DOHH2 (cell line): Measurements from ENCODE around the gene ANTKMT.

Source experiments
- EZH2phosphoT487 ChIP-seq: fragments of 200-600 bp; sonication (generic); IDR thresholded peaks from 2 replicates; pipeline ENCODE4 v1.6.1; 2017; ENCODE audit warnings: borderline replicate concordance, mild to moderate bottlenecking, antibody characterized with exemption, low read length, moderate library complexity, mixed read lengths
- TF ChIP-seq, protein P1 (sequence below): fragments of 200-600 bp; sonication (generic); IDR thresholded peaks from one replicate; pipeline ENCODE4 v1.5.1; 2014; ENCODE audit warnings: antibody characterized with exemption, mild to moderate bottlenecking, low read depth, low read length; ENCODE audit not compliant: poor library complexity, severe bottlenecking

DNA sequence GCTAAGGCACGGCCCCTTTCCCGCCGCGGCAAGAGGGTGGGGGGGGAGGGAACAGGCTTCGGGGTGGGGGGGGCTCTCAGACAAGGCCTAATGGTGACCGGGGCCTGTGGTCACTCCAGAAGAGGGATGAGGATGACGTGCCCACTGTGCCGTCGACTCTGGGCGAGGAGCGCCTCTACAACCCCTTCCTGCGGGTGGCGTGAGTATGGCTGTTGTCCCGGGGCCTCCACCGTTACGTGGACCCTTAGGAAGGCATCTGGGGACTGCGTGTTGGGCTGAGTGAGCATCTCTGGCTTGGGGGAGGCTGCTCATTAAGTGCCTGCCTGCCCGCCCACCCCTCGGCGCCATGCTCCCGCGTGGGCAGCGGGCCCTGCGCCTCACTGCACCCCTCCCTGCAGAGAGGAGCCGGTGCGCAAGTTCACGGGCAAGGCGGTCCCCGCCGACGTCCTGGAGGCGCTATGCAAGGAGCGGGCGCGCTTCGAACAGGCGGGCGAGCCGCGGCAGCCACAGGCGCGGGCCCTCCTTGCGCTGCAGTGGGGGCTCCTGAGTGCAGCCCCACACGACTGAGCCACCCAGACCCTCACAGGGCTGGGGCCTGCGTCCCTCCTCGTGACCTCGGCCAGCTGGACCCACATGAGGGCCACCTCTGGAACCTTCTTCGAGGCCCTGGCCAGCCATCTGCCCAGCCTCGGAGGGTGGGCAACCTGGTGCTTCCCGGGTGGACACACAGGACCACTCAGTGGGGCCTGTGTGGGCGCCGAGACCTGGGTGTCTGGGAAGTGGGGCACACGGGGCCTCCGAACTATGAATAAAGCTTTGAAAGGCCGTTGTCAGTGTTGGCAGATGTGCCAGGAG lies 8.2 kb downstream of the ANTKMT start:
- TF ChIP-seq, protein P1, sequence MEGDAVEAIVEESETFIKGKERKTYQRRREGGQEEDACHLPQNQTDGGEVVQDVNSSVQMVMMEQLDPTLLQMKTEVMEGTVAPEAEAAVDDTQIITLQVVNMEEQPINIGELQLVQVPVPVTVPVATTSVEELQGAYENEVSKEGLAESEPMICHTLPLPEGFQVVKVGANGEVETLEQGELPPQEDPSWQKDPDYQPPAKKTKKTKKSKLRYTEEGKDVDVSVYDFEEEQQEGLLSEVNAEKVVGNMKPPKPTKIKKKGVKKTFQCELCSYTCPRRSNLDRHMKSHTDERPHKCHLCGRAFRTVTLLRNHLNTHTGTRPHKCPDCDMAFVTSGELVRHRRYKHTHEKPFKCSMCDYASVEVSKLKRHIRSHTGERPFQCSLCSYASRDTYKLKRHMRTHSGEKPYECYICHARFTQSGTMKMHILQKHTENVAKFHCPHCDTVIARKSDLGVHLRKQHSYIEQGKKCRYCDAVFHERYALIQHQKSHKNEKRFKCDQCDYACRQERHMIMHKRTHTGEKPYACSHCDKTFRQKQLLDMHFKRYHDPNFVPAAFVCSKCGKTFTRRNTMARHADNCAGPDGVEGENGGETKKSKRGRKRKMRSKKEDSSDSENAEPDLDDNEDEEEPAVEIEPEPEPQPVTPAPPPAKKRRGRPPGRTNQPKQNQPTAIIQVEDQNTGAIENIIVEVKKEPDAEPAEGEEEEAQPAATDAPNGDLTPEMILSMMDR: no peak
- TF ChIP-seq EZH2phosphoT487: no peak
